GM11168 (cell line): Measurements from ENCODE around the gene PSENEN.

Source experiments
- in situ Hi-C: fragments of 300-500 bp; cut with MboI; formaldehyde crosslinking; loops from one replicate; pipeline ENCODE4 v1.12.0; 2022; ENCODE audit warnings: low sequenced_read_pairs; ENCODE audit not compliant: unreplicated experiment

Gene PSENEN, protein sequence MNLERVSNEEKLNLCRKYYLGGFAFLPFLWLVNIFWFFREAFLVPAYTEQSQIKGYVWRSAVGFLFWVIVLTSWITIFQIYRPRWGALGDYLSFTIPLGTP

DNA sequence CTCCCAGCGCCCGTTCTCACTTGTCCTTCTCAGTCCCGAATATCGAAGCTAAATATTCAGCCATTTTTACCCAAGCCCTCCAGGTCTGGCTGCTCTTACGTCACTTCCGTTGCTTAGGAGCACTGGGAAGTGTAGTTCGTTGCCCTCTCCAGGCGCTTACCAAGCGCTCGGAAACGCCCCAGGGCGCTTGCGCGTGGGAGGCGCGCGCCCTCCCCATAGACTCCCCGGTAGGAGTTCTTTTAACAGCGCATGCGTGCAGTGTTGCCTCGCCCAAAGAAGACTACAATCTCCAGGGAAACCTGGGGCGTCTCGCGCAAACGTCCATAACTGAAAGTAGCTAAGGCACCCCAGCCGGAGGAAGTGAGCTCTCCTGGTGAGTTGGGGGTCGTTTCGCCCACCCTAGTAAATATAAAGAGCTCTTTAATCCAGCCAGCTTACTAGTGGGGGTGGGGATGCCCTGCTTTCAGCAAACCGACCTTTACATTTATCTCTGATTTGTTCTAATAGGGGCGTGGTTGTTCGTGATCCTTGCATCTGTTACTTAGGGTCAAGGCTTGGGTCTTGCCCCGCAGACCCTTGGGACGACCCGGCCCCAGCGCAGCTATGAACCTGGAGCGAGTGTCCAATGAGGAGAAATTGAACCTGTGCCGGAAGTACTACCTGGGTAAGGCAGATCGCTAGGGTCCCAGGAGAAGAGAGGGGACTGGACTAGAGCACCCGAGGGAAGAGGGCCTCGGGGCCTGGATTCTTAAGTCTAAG, at the start of gene PSENEN, which contains the start of gene U2AF1L4:
TSS of gene PSENEN (plus strand) at position 324 of the 759 bp plus-strand sequence. CDS start at position 604, 280 bp downstream.
TSS of gene U2AF1L4 (minus strand) at position 91 of the 759 bp plus-strand sequence. CDS start at position 64, 27 bp downstream.
- in situ Hi-C loops: no loop called here

- in situ Hi-C loops: no loop called here
These were observed 49.5 kb upstream of the PSENEN start for GRCh38 chr19:35695895-35696422.

DNA sequence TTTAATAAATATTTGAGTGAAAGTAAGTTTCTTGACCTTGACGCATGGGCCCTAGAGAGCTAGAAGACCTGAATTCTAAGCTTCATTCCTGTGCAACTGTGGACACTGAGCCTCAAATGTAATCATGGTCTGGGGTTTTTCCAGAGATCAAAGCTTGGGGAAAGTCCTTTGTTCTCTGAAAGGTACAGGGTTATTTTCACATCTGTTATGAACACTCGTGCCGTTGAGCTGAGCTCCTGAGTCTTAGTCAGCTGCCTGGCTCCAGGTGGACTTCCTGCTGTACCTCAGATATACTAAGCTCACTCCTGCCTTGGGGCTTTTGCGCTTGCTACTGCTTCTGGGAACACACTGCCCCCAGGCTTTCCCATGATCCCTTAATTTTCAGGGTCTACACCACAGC, 48.6 kb upstream of the PSENEN start:
- in situ Hi-C loops: no loop called here

GRCh38 chr19:35702223-35703012, 43.0 kb upstream of the PSENEN start:
- in situ Hi-C loops: no loop called here

GRCh38 chr19:35703343-35703742, 42.1 kb upstream of the PSENEN start:
- in situ Hi-C loops: no loop called here

DNA sequence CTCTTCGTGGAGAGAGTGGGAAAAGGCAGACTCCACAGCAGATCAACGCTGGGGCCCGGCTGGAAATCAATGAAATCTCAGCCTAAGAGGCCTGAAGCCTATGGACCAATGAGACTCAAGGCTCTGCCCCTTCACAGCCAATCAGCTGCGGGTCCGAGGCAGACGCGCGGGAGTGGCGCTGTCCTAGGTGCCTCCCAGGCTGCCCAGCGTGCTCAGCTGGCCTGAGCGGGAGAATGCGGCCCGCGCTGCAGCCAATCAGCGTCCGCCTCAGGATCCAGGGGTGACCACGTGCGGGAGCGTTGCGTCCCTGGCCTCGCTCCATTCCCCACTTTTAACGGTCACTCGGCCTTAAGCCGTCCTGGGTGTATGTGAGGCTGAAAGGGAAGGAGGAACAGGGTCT, 41.2 kb upstream of the PSENEN start, which contains the start of gene ZBTB32:
TSS of gene ZBTB32 (plus strand) at position 341 of the 400 bp plus-strand sequence. CDS start 10,069 bp downstream, outside the sequence.
- in situ Hi-C loops: no loop called here

DNA sequence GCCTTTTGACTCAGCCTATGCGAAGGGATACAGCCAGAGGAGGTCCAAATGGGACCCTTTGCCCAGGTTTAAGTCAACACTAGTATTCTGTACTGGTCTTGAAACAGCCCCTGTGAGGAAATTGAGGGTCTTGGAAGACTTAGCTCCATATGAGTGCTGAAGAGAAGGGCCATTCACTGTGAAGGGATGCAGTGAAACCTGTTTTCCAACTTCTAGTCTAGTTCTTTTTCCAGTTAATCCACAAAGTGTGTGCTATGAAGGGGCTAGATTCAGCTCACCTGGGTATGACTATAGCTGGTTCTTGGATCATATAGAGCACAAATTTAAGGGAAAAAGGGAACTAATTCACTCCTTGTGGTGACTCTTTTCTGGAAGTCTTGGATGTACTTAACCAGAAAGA, 37.1 kb upstream of the PSENEN start:
- in situ Hi-C loops: no loop called here

GRCh38 chr19:35710784-35711723, 34.4 kb upstream of the PSENEN start:
- in situ Hi-C loops: no loop called here

DNA sequence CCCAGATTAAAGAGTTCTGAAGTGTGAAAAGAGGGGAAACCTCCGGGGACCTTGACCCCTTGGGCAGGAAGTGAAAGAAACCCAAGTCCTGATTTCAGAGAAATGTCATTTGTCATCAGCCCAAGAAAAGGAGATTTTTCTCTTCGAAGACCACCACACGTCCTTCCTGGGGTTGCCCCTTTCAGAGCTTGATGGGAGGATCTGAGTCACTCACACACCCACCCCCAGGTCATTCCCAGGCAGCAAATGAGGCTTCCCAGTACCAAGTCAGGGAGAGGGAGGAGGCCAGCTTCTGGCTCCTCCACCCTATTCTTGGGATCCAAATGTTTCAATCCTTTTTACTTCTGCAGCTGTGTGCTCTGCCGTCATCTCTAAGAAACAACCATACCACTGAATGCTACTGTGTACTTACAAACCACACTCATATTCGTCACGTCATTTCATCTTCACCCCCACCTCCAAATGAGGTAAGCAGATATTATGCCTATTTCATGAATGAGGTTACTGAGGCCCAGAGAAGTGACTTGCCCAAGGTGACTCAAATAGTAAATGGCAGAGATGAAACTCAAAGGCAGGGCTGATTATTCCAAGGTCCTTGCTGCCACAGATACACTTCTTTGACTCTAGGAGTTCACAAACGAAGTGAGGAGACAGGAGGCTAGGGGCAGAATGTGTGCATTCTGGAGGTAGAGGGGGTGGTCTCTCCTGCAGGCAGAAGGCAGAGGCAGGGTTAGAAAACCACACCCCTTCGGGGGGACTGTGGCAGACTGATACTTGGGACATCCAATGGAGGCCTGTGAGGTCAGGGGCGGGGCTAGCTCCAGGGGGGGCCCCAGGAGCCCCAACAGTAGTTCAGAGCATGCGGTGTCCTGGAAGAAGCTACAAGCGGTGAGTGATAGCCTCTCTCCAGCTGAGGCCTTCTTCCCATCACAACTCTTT, 32.6 kb upstream of the PSENEN start:
- in situ Hi-C loops: no loop called here

- in situ Hi-C loops: no loop called here
These were observed 32.0 kb upstream of the PSENEN start for GRCh38 chr19:35713506-35713850.

GRCh38 chr19:35713904-35714495, 31.5 kb upstream of the PSENEN start:
- in situ Hi-C loops: no loop called here

DNA sequence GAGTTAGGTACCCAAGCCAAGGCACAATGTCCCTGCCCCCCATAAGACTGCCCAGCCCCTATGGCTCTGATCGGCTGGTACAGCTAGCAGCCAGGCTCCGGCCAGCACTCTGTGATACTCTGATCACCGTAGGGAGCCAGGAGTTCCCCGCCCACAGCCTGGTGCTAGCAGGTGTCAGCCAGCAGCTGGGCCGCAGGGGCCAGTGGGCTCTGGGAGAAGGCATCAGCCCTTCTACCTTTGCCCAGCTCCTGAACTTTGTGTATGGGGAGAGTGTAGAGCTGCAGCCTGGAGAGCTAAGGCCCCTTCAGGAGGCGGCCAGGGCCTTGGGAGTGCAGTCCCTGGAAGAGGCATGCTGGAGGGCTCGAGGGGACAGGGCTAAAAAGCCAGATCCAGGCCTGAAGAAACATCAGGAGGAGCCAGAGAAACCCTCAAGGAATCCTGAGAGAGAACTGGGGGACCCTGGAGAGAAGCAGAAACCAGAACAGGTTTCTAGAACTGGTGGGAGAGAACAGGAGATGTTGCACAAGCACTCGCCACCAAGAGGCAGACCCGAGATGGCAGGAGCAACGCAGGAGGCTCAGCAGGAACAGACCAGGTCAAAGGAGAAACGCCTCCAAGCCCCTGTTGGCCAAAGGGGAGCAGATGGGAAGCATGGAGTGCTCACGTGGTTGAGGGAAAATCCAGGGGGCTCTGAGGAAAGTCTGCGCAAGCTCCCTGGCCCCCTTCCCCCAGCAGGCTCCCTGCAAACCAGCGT, 30.7 kb upstream of the PSENEN start:
- in situ Hi-C loops: no loop called here

DNA sequence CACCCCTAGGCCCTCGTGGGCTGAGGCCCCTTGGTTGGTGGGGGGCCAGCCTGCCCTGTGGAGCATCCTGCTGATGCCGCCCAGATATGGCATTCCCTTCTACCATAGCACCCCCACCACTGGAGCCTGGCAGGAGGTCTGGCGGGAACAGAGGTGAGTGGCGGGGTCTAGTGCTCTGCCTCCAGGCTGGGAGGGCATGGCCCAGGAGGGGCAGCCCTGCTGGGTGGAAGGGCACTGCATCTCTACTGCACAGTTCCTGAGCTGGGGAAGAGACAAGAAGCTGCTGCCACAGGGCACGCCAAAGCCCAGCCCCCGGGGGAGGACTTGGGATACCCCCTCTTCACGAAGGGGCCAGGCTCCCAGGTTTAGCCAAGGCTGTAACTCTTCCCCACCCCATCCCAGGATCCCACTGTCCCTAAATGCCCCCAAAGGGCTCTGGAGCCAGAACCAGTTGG, 30.1 kb upstream of the PSENEN start:
- in situ Hi-C loops: no loop called here

GRCh38 chr19:35715981-35716800, 29.3 kb upstream of the PSENEN start:
- in situ Hi-C loops: no loop called here

- in situ Hi-C loops: no loop called here
These were observed 28.4 kb upstream of the PSENEN start for GRCh38 chr19:35716801-35717664.
